NCI-H460 (cell line): ENCODE measurements around the gene TGFBRAP1. TPM values are rescaled to one million over a fixed set of nuclear protein-coding genes. Genes with fewer than 3 reads are reported as not detected.
"Not testable (repeated sequence)": the region's sequence is repeated elsewhere in the genome, so short reads cannot be mapped to it uniquely, and the experiment has no call there.

ENCODE experiments used
- DNase-seq: peaks from one replicate; pipeline ENCODE4 v3.0.0-alpha.2; 2016; ENCODE audit warnings: low read depth; ENCODE audit errors: extremely low read depth
- total RNA-seq: library from RNA; depleted of rRNA; stranded (reverse); fragments of >200 nt; shearing (Covaris generic); gene quantifications from 2 replicates; pipeline ENCODE4 v1.2.3, GENCODE V29; 2014

TGFBRAP1 gene
- total RNA-seq, 1 experiment from 2014 or later: 20.0 TPM

GRCh38 chr2:105283532-105283931, 46.0 kb downstream of the TGFBRAP1 start:
- no peak for DNase-seq

GRCh38 chr2:105280281-105280680, 49.3 kb downstream of the TGFBRAP1 start:
- DNase-seq: no peak

GRCh38 chr2:105279126-105279525, 50.4 kb downstream of the TGFBRAP1 start:
- no peak for DNase-seq

GRCh38 chr2:105278654-105279053, 50.9 kb downstream of the TGFBRAP1 start:
- no peak for DNase-seq

GRCh38 chr2:105274046-105274445, 55.5 kb downstream of the TGFBRAP1 start:
- DNase-seq: no peak

- no peak for DNase-seq
These were observed 57.4 kb downstream of the TGFBRAP1 start for GRCh38 chr2:105272176-105272575.

- DNase-seq: no peak
These were observed 58.0 kb downstream of the TGFBRAP1 start for GRCh38 chr2:105271393-105272045.

- DNase-seq: no peak
These were observed 60.1 kb downstream of the TGFBRAP1 start for GRCh38 chr2:105269426-105269825.

- no peak for DNase-seq
These were observed 66.9 kb downstream of the TGFBRAP1 start for GRCh38 chr2:105262651-105263091.

- no peak for DNase-seq
These were observed 68.5 kb downstream of the TGFBRAP1 start for GRCh38 chr2:105261061-105261460.

- DNase-seq: no peak
These were observed 70.6 kb downstream of the TGFBRAP1 start for GRCh38 chr2:105258835-105259350.

- no peak for DNase-seq
These were observed 71.6 kb downstream of the TGFBRAP1 start for GRCh38 chr2:105257981-105258380.

- DNase-seq: no peak
These were observed 73.0 kb downstream of the TGFBRAP1 start for GRCh38 chr2:105256431-105257047.

- DNase-seq: no peak
These were observed 73.6 kb downstream of the TGFBRAP1 start for GRCh38 chr2:105255979-105256378.

GRCh38 chr2:105254531-105255210, 74.9 kb downstream of the TGFBRAP1 start:
- no peak for DNase-seq

GRCh38 chr2:105252271-105252670, 77.3 kb downstream of the TGFBRAP1 start:
- no peak for DNase-seq

- not testable (repeated sequence) for DNase-seq
These were observed 78.4 kb downstream of the TGFBRAP1 start for GRCh38 chr2:105251016-105251648.

GRCh38 chr2:105249891-105250290, 79.6 kb downstream of the TGFBRAP1 start:
- DNase-seq: no peak

GRCh38 chr2:105249181-105249580, 80.4 kb downstream of the TGFBRAP1 start:
- DNase-seq: no peak

- DNase-seq: no peak
These were observed 81.0 kb downstream of the TGFBRAP1 start for GRCh38 chr2:105248316-105249070.
